ENCODE measurements around the gene ADCY2. TPM values are rescaled to one million over a fixed set of nuclear protein-coding genes. Genes with fewer than 3 reads are reported as not detected.

Gene ADCY2
- total and polyA plus RNA-seq, 2 of the 13 experiments (the other 11 are each of a cell fraction or from before 2014, with no cell fraction given), result not detected

DNA sequence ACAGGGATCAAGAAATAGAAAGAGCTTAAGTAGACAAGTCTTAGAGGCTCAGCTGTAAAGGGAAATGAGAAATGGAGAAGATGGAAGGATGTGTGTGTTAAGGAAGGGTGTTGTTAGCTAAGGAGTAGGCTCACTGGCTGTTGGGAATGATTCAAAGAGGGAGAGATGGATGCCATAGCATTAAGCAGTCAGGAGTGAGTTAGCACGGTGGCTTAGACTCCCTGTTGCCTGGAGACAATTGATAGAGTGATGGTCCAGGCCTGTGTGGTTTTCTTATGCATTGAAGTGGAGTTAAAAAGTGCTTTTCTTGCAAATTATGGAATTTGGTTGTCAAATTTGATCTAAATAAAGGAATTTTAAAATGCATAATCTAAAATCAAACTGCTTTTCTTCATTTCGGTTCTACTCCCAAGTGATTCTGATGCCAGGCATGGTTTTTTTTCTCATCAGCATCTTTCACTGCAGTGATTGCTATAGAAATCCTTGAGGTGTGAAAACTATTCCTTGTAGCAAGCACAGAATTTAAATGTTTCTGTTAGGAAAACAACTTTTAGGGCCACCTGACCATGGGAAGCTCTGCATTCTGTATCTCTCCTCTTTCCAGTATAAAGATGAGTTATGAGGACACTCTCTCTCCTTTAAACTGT, 214.7 kb downstream of the ADCY2 start:
- H3K27ac ChIP-seq (ENCODE audit: extremely low read length, insufficient read depth, low read length), result no peak overlapping the region
- 2% methylated on average over 2 of the region's 2 CpGs for WGBS (ENCODE audit: low lambda C conversion rate)
- peak; percentile 7 to 37; a peak in 1 of 4 replicates for TF ChIP-seq MAFK (conservative IDR thresholded peaks at IDR 0.05 in 1 of 2, IDR thresholded peaks at IDR 0.05 in 1 of 2; ENCODE audit: low read length in 2 of 2)
- no peak for TF ChIP-seq ZNF724P (CRISPR knock-in tag; IDR thresholded peaks at IDR 0.05; ENCODE audit: borderline replicate concordance)
- H2AFZ ChIP-seq (ENCODE audit: low read length), result no peak overlapping the region
- DNase-seq (ENCODE audit: low spot score) (no peak), ATAC-seq (no peak), FAIRE-seq (no peak)
- H3K4me1 ChIP-seq (ENCODE audit: insufficient read depth, low read length), result no peaks in the 10 kb centered on the region
- ChIA-PET CTCF (ENCODE audit: low intra/inter-chr PET ratio, low total read pairs) (no interaction called here), POLR2A (no interaction called here)
- intact Hi-C loops (cut with micrococcal nuclease; ENCODE audit: unreplicated experiment) (no loop called here), in situ Hi-C loops (cut with HindIII; ENCODE audit: extremely low pct_ligation_motif_present, low pct_unique_long_range_greater_than_20kb) (no loop called here)
- no peak overlapping the region for H3K4me3 ChIP-seq (replicated peaks in 1 of 3; ENCODE audit: insufficient read depth in 1 of 3, low read depth in 2 of 3, low read length in 3 of 3)
- H3K9me3 ChIP-seq (ENCODE audit: low read length), result no peaks in the 10 kb centered on the region
- no peaks in the 10 kb centered on the region for H3K36me3 ChIP-seq (replicated peaks in 1 of 2; ENCODE audit: control insufficient read depth in 1 of 2, insufficient read depth in 2 of 2, low read length in 2 of 2)
- no peak overlapping the region for H3K9ac ChIP-seq (ENCODE audit: insufficient read depth, low read depth, low read length)
- H3K79me2 ChIP-seq (ENCODE audit: insufficient read depth, low read length), result no peaks in the 10 kb centered on the region
- no peaks in the 10 kb centered on the region; a peak in 1 of 5 replicates for H3K27me3 ChIP-seq (ENCODE audit: control insufficient read depth in 1 of 2, insufficient read depth in 2 of 2, low read length in 2 of 2)
- BruUV-seq (replicated peaks), result no TSS peak
- H4K20me1 ChIP-seq (ENCODE audit: insufficient read depth, low read length), result no peaks in the 10 kb centered on the region
- no peak overlapping the region for H3K4me2 ChIP-seq (ENCODE audit: low read depth, low read length)

DNA sequence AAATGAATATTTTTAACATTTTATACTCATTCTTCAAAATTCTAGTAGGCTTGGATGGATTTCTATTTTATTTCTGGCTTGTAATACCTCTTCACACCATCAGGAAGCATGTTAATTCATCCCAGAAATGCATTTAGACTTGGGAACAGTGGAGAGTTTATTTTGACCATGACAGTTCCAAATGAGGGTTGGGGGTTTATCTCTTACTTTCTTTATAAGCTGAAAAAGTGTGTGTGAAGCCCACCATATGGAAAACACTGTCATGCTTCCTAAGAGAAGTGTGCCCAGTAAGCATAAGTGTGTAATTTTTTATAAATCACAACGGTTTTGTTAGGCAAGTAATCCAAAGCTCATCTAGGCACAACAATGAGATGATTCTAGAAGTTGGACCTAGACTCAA, 215.6 kb downstream of the ADCY2 start:
- in situ Hi-C loops (cut with HindIII; ENCODE audit: extremely low pct_ligation_motif_present, low pct_unique_long_range_greater_than_20kb) (no loop called here), intact Hi-C loops (cut with micrococcal nuclease; ENCODE audit: unreplicated experiment) (no loop called here)
- Histone ChIP-seq H3K27ac (ENCODE audit: extremely low read length, insufficient read depth, low read length) (no peak overlapping the region), H3K9ac (ENCODE audit: insufficient read depth, low read depth, low read length) (no peak overlapping the region), H3K9me3 (ENCODE audit: low read length) (no peaks in the 10 kb centered on the region), H3K4me2 (ENCODE audit: low read depth, low read length) (no peak overlapping the region), H3K27me3 (ENCODE audit: control insufficient read depth in 1 of 2, insufficient read depth in 2 of 2, low read length in 2 of 2) (no peaks in the 10 kb centered on the region; a peak in 1 of 5 replicates), H3K36me3 (replicated peaks in 1 of 2; ENCODE audit: control insufficient read depth in 1 of 2, insufficient read depth in 2 of 2, low read length in 2 of 2) (no peaks in the 10 kb centered on the region), H2AFZ (ENCODE audit: low read length) (no peak overlapping the region), H3K79me2 (ENCODE audit: insufficient read depth, low read length) (no peaks in the 10 kb centered on the region), H4K20me1 (ENCODE audit: insufficient read depth, low read length) (no peaks in the 10 kb centered on the region), H3K4me3 (replicated peaks in 1 of 3; ENCODE audit: insufficient read depth in 1 of 3, low read depth in 2 of 3, low read length in 3 of 3) (no peak overlapping the region), H3K4me1 (ENCODE audit: insufficient read depth, low read length) (no peaks in the 10 kb centered on the region)
- DNase-seq (ENCODE audit: low spot score) (no peak), ATAC-seq (no peak), FAIRE-seq (no peak)
- TF ChIP-seq, protein P1, sequence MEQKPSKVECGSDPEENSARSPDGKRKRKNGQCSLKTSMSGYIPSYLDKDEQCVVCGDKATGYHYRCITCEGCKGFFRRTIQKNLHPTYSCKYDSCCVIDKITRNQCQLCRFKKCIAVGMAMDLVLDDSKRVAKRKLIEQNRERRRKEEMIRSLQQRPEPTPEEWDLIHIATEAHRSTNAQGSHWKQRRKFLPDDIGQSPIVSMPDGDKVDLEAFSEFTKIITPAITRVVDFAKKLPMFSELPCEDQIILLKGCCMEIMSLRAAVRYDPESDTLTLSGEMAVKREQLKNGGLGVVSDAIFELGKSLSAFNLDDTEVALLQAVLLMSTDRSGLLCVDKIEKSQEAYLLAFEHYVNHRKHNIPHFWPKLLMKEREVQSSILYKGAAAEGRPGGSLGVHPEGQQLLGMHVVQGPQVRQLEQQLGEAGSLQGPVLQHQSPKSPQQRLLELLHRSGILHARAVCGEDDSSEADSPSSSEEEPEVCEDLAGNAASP (CRISPR knock-in tag; IDR thresholded peaks at IDR 0.05; ENCODE audit: borderline replicate concordance), result no peak
- TF ChIP-seq ZNF605 (CRISPR knock-in tag; IDR thresholded peaks at IDR 0.05) (no peak), ZNF558 (CRISPR knock-in tag; IDR thresholded peaks at IDR 0.05; ENCODE audit: borderline replicate concordance) (no peak), KLF12 (CRISPR knock-in tag; IDR thresholded peaks at IDR 0.05; ENCODE audit: borderline replicate concordance) (no peak), ZNF30 (CRISPR knock-in tag; IDR thresholded peaks at IDR 0.05) (no peak), ZNF83 (CRISPR knock-in tag; IDR thresholded peaks at IDR 0.05; ENCODE audit: borderline replicate concordance) (no peak), DNMT3B (CRISPR knock-in tag; conservative IDR thresholded peaks at IDR 0.05) (no peak), GATA4 (IDR thresholded peaks at IDR 0.05; ENCODE audit: borderline replicate concordance, low read depth) (no peak), MBD4 (IDR thresholded peaks at IDR 0.05; ENCODE audit: borderline replicate concordance, low read length) (no peak), FLYWCH1 (CRISPR knock-in tag; IDR thresholded peaks at IDR 0.05) (no peak), HNRNPUL1 (IDR thresholded peaks at IDR 0.05; ENCODE audit: low read depth, low read length) (no peak)
- 0% methylated on average over 1 of the region's 1 CpG for WGBS (ENCODE audit: low lambda C conversion rate)
- CTCF ChIA-PET (ENCODE audit: low intra/inter-chr PET ratio, low total read pairs), result no interaction called here
- POLR2A ChIA-PET, result no interaction called here
- no TSS peak for BruUV-seq (replicated peaks)
